Measurements from ENCODE around the gene ENOX2.
"Not testable (repeated sequence)": the region's sequence is repeated elsewhere in the genome, so short reads cannot be mapped to it uniquely, and the experiment has no call there.

Gene ENOX2

GRCh38 chrX:130741584-130741983 lies 161.4 kb downstream of the ENOX2 start:
- no peak for DNase-seq

- DNase-seq: no peak
These were observed 161.9 kb downstream of the ENOX2 start for GRCh38 chrX:130741151-130741550.

GRCh38 chrX:130738638-130739195 lies 164.3 kb downstream of the ENOX2 start:
- DNase-seq: no peak

- DNase-seq: no peak
These were observed 168.3 kb downstream of the ENOX2 start for GRCh38 chrX:130734713-130735112.

GRCh38 chrX:130728208-130728607 lies 174.8 kb downstream of the ENOX2 start:
- no peak for DNase-seq

GRCh38 chrX:130726661-130727060 lies 176.3 kb downstream of the ENOX2 start:
- DNase-seq: no peak

GRCh38 chrX:130725519-130725918 lies 177.5 kb downstream of the ENOX2 start:
- no peak for DNase-seq

GRCh38 chrX:130719413-130719812 lies 183.6 kb downstream of the ENOX2 start:
- DNase-seq: no peak

GRCh38 chrX:130718137-130718536 lies 184.9 kb downstream of the ENOX2 start:
- DNase-seq: no peak

- DNase-seq: no peak
These were observed 186.1 kb downstream of the ENOX2 start for GRCh38 chrX:130716781-130717413.

- DNase-seq: no peak
These were observed 186.7 kb downstream of the ENOX2 start for GRCh38 chrX:130716346-130716745.

GRCh38 chrX:130715299-130715698 lies 187.7 kb downstream of the ENOX2 start:
- no peak for DNase-seq

GRCh38 chrX:130714665-130715064 lies 188.3 kb downstream of the ENOX2 start:
- DNase-seq: no peak

- DNase-seq: no peak
These were observed 188.9 kb downstream of the ENOX2 start for GRCh38 chrX:130714135-130714534.

GRCh38 chrX:130709178-130709577 lies 193.8 kb downstream of the ENOX2 start:
- not testable (repeated sequence) for DNase-seq

GRCh38 chrX:130705591-130705990 lies 197.4 kb downstream of the ENOX2 start:
- DNase-seq: no peak

GRCh38 chrX:130704053-130705038 lies 198.7 kb downstream of the ENOX2 start:
- no peak for DNase-seq

- DNase-seq: no peak
These were observed 199.9 kb downstream of the ENOX2 start for GRCh38 chrX:130702867-130703707.

GRCh38 chrX:130700629-130701028 lies 202.4 kb downstream of the ENOX2 start:
- no peak for DNase-seq

GRCh38 chrX:130699618-130700017 lies 203.4 kb downstream of the ENOX2 start:
- DNase-seq: no peak

GRCh38 chrX:130696542-130696941 lies 206.5 kb downstream of the ENOX2 start:
- no peak for DNase-seq

GRCh38 chrX:130695931-130696330 lies 207.1 kb downstream of the ENOX2 start:
- no peak for DNase-seq

GRCh38 chrX:130694983-130695382 lies 208.0 kb downstream of the ENOX2 start:
- no peak for DNase-seq
